ENCODE results near the gene MNS1.
"Not testable (repeated sequence)": the region's sequence is repeated elsewhere in the genome, so short reads cannot be mapped to it uniquely, and the experiment has no call there.

The MNS1 gene

GRCh38 chr15:56428821-56429458 lies 36.0 kb downstream of the MNS1 start:
- H3K27ac Mint-ChIP-seq: no peak overlapping the region
- peaks cover 5 to 19% of the 10 kb centered on the region in 2 donors for H3K27me3 Mint-ChIP-seq
- ATAC-seq (replicated peaks) (no peak), DNase-seq (no peak)
- peaks cover 0 to 2% of the 10 kb centered on the region in 2 donors for H3K9me3 Mint-ChIP-seq
- H3K4me3 Mint-ChIP-seq: no peak overlapping the region
- no peaks in the 10 kb centered on the region for H3K36me3 Mint-ChIP-seq (ENCODE audit: insufficient read depth)
- H3K4me1 Mint-ChIP-seq (ENCODE audit: low read depth in 2 of 2): no peaks in the 10 kb centered on the region

GRCh38 chr15:56425976-56426375 lies 39.0 kb downstream of the MNS1 start:
- Mint-ChIP-seq H3K4me3 (no peak overlapping the region), H3K4me1 (ENCODE audit: low read depth in 2 of 2) (no peaks in the 10 kb centered on the region), H3K27ac (no peak overlapping the region), H3K9me3 (peaks cover 0 to 2% of the 10 kb centered on the region in 2 donors), H3K36me3 (ENCODE audit: insufficient read depth) (no peaks in the 10 kb centered on the region), H3K27me3 (peaks cover 16 to 19% of the 10 kb centered on the region in 2 donors)
- DNase-seq: no peak
- ATAC-seq (replicated peaks): no peak

- H3K4me1 Mint-ChIP-seq (ENCODE audit: low read depth in 2 of 2): no peaks in the 10 kb centered on the region
- ATAC-seq (replicated peaks) (no peak), DNase-seq (no peak)
- H3K27me3 Mint-ChIP-seq: peaks cover 16 to 19% of the 10 kb centered on the region in 2 donors
- no peaks in the 10 kb centered on the region for H3K36me3 Mint-ChIP-seq (ENCODE audit: insufficient read depth)
- no peak overlapping the region for H3K4me3 Mint-ChIP-seq
- H3K9me3 Mint-ChIP-seq: peaks cover 0 to 2% of the 10 kb centered on the region in 2 donors
- H3K27ac Mint-ChIP-seq: no peak overlapping the region
Observed at GRCh38 chr15:56425276-56425675, 39.7 kb downstream of the MNS1 start.

GRCh38 chr15:56413114-56413733 lies 51.7 kb downstream of the MNS1 start:
- H3K4me1 Mint-ChIP-seq (ENCODE audit: low read depth in 2 of 2); H3K4me3 Mint-ChIP-seq; H3K9me3 Mint-ChIP-seq; H3K36me3 Mint-ChIP-seq (ENCODE audit: insufficient read depth); DNase-seq; H3K27ac Mint-ChIP-seq; ATAC-seq (replicated peaks): not testable (repeated sequence)
- H3K27me3 Mint-ChIP-seq: peaks cover 10 to 14% of the 10 kb centered on the region in 2 donors

GRCh38 chr15:56411122-56411749 lies 53.7 kb downstream of the MNS1 start:
- ATAC-seq (replicated peaks): no peak
- Mint-ChIP-seq H3K27me3 (no peaks in the 10 kb centered on the region), H3K9me3 (no peaks in the 10 kb centered on the region), H3K4me3 (no peak overlapping the region), H3K27ac (no peak overlapping the region), H3K4me1 (ENCODE audit: low read depth in 2 of 2) (no peaks in the 10 kb centered on the region), H3K36me3 (ENCODE audit: insufficient read depth) (no peaks in the 10 kb centered on the region)
- no peak for DNase-seq

GRCh38 chr15:56410721-56411120 lies 54.2 kb downstream of the MNS1 start:
- no peaks in the 10 kb centered on the region for H3K36me3 Mint-ChIP-seq (ENCODE audit: insufficient read depth)
- H3K4me1 Mint-ChIP-seq (ENCODE audit: low read depth in 2 of 2): no peaks in the 10 kb centered on the region
- H3K27me3 Mint-ChIP-seq: no peaks in the 10 kb centered on the region
- H3K4me3 Mint-ChIP-seq: no peak overlapping the region
- DNase-seq (no peak), ATAC-seq (replicated peaks) (no peak)
- H3K27ac Mint-ChIP-seq: no peak overlapping the region
- no peaks in the 10 kb centered on the region for H3K9me3 Mint-ChIP-seq

- not testable (repeated sequence) for H3K4me1 Mint-ChIP-seq (ENCODE audit: low read depth in 2 of 2); H3K4me3 Mint-ChIP-seq; H3K27ac Mint-ChIP-seq; H3K36me3 Mint-ChIP-seq (ENCODE audit: insufficient read depth); ATAC-seq (replicated peaks); H3K9me3 Mint-ChIP-seq; DNase-seq
- H3K27me3 Mint-ChIP-seq: peaks cover 35 to 42% of the 10 kb centered on the region in 2 donors
Observed at GRCh38 chr15:56399209-56399608, 65.7 kb downstream of the MNS1 start.

- not testable (repeated sequence) for DNase-seq; H3K4me1 Mint-ChIP-seq (ENCODE audit: low read depth in 2 of 2); ATAC-seq (replicated peaks); H3K4me3 Mint-ChIP-seq; H3K36me3 Mint-ChIP-seq (ENCODE audit: insufficient read depth); H3K9me3 Mint-ChIP-seq; H3K27ac Mint-ChIP-seq
- H3K27me3 Mint-ChIP-seq: peaks cover 35 to 47% of the 10 kb centered on the region in 2 donors
Observed at GRCh38 chr15:56397325-56397724, 67.6 kb downstream of the MNS1 start.

GRCh38 chr15:56394909-56395308 lies 70.0 kb downstream of the MNS1 start:
- H3K36me3 Mint-ChIP-seq (ENCODE audit: insufficient read depth): no peaks in the 10 kb centered on the region
- peaks cover 13 to 29% of the 10 kb centered on the region in 2 donors for H3K27me3 Mint-ChIP-seq
- H3K4me3 Mint-ChIP-seq: no peak overlapping the region
- no peak overlapping the region for H3K27ac Mint-ChIP-seq
- peaks cover 0 to 2% of the 10 kb centered on the region in 2 donors for H3K9me3 Mint-ChIP-seq
- no peaks in the 10 kb centered on the region for H3K4me1 Mint-ChIP-seq (ENCODE audit: low read depth in 2 of 2)
- no peak for ATAC-seq (replicated peaks)
- no peak for DNase-seq

- DNase-seq (no peak), ATAC-seq (replicated peaks) (no peak)
- H3K4me1 Mint-ChIP-seq (ENCODE audit: low read depth in 2 of 2): no peaks in the 10 kb centered on the region
- H3K36me3 Mint-ChIP-seq (ENCODE audit: insufficient read depth): no peaks in the 10 kb centered on the region
- H3K27me3 Mint-ChIP-seq: peaks cover 13 to 22% of the 10 kb centered on the region in 2 donors
- H3K4me3 Mint-ChIP-seq: no peak overlapping the region
- H3K27ac Mint-ChIP-seq: no peak overlapping the region
- H3K9me3 Mint-ChIP-seq: peaks cover 0 to 2% of the 10 kb centered on the region in 2 donors
Observed at GRCh38 chr15:56393277-56393676, 71.7 kb downstream of the MNS1 start.

- DNase-seq (no peak), ATAC-seq (replicated peaks) (no peak)
- no peaks in the 10 kb centered on the region for H3K36me3 Mint-ChIP-seq (ENCODE audit: insufficient read depth)
- no peak overlapping the region for H3K27ac Mint-ChIP-seq
- no peaks in the 10 kb centered on the region for H3K4me1 Mint-ChIP-seq (ENCODE audit: low read depth in 2 of 2)
- H3K9me3 Mint-ChIP-seq: no peaks in the 10 kb centered on the region
- peaks cover 0 to 6% of the 10 kb centered on the region in 2 donors for H3K27me3 Mint-ChIP-seq
- H3K4me3 Mint-ChIP-seq: no peak overlapping the region
Observed at GRCh38 chr15:56390739-56391267, 74.1 kb downstream of the MNS1 start.

- no peaks in the 10 kb centered on the region for H3K36me3 Mint-ChIP-seq (ENCODE audit: insufficient read depth)
- H3K4me3 Mint-ChIP-seq: no peak overlapping the region
- H3K27ac Mint-ChIP-seq: no peak overlapping the region
- ATAC-seq (replicated peaks): no peak
- no peaks in the 10 kb centered on the region for H3K4me1 Mint-ChIP-seq (ENCODE audit: low read depth in 2 of 2)
- peaks cover 0 to 10% of the 10 kb centered on the region in 2 donors for H3K9me3 Mint-ChIP-seq
- DNase-seq: no peak
- peaks cover 13 to 30% of the 10 kb centered on the region in 2 donors for H3K27me3 Mint-ChIP-seq
Observed at GRCh38 chr15:56385908-56386307, 79.0 kb downstream of the MNS1 start.

- Mint-ChIP-seq H3K4me1 (ENCODE audit: low read depth in 2 of 2) (no peaks in the 10 kb centered on the region), H3K9me3 (peaks cover 0 to 20% of the 10 kb centered on the region in 2 donors), H3K27ac (no peak overlapping the region), H3K4me3 (no peak overlapping the region), H3K27me3 (peaks cover 22 to 40% of the 10 kb centered on the region in 2 donors), H3K36me3 (ENCODE audit: insufficient read depth) (no peaks in the 10 kb centered on the region)
- ATAC-seq (replicated peaks) (no peak), DNase-seq (no peak)
Observed at GRCh38 chr15:56383010-56383409, 81.9 kb downstream of the MNS1 start.
